GM19452 (cell line): ENCODE measurements around the gene MYMX.

Experiments
- ATAC-seq: cut with Tn5 transposase; IDR thresholded peaks from one replicate; pipeline ENCODE4 v1.9.1; 2021; ENCODE audit not compliant: unreplicated experiment

Gene MYMX

GRCh38 chr6:44249082-44249748 is 32.5 kb downstream of the MYMX start:
- ATAC-seq = no peak

GRCh38 chr6:44250067-44250717 is 33.5 kb downstream of the MYMX start:
- ATAC-seq = no peak

GRCh38 chr6:44250718-44251123 is 34.0 kb downstream of the MYMX start:
- ATAC-seq = no peak

GRCh38 chr6:44251576-44252524 is 35.1 kb downstream of the MYMX start:
- no peak for ATAC-seq

- ATAC-seq = no peak
Observed at GRCh38 chr6:44253307-44254101, 36.8 kb downstream of the MYMX start.

- ATAC-seq = no peak
Observed at GRCh38 chr6:44254191-44255104, 37.7 kb downstream of the MYMX start.

GRCh38 chr6:44255105-44255808 is 38.5 kb downstream of the MYMX start:
- no peak for ATAC-seq

GRCh38 chr6:44255871-44256774 is 39.4 kb downstream of the MYMX start:
- no peak for ATAC-seq

GRCh38 chr6:44256775-44257024 is 40.0 kb downstream of the MYMX start:
- no peak for ATAC-seq

GRCh38 chr6:44257025-44257752 is 40.5 kb downstream of the MYMX start, which contains the start of gene SLC35B2:
SLC35B2 (minus strand) TSS chr6:44257528; CDS start chr6:44257410, 118 bp downstream.
- ATAC-seq = peak; percentile 52

- ATAC-seq = peak; percentile 8
Observed at GRCh38 chr6:44257753-44258324, 41.1 kb downstream of the MYMX start.

- no peak for ATAC-seq
Observed at GRCh38 chr6:44258325-44258863, 41.7 kb downstream of the MYMX start.

GRCh38 chr6:44258921-44259320 is 42.2 kb downstream of the MYMX start:
- no peak for ATAC-seq

GRCh38 chr6:44260011-44260410 is 43.3 kb downstream of the MYMX start:
- ATAC-seq = no peak

GRCh38 chr6:44260451-44261297 is 43.9 kb downstream of the MYMX start:
- ATAC-seq = no peak

- no peak for ATAC-seq
Observed at GRCh38 chr6:44261581-44261980, 44.9 kb downstream of the MYMX start.
